GM21526 (cell line): Measurements from ENCODE around the gene VWA3B.
"Not testable (repeated sequence)": the region's sequence is repeated elsewhere in the genome, so short reads cannot be mapped to it uniquely, and the experiment has no call there.

Source experiments
- ATAC-seq: cut with Tn5 transposase; IDR thresholded peaks from one replicate; pipeline ENCODE4 v1.9.1; 2021; ENCODE audit warnings: moderate library complexity; ENCODE audit not compliant: unreplicated experiment, low FRiP score

Gene VWA3B

GRCh38 chr2:98241592-98241991, 154.6 kb downstream of the VWA3B start:
- ATAC-seq, result no peak

- ATAC-seq, result no peak
These were observed 155.0 kb downstream of the VWA3B start for GRCh38 chr2:98242003-98242402.

GRCh38 chr2:98245491-98245890, 158.5 kb downstream of the VWA3B start:
- no peak for ATAC-seq

- no peak for ATAC-seq
These were observed 160.4 kb downstream of the VWA3B start for GRCh38 chr2:98247383-98247782.

- ATAC-seq, result no peak
These were observed 165.2 kb downstream of the VWA3B start for GRCh38 chr2:98252038-98252773.

- ATAC-seq, result no peak
These were observed 166.6 kb downstream of the VWA3B start for GRCh38 chr2:98253461-98254070.

- no peak for ATAC-seq
These were observed 167.6 kb downstream of the VWA3B start for GRCh38 chr2:98254504-98255059.

- no peak for ATAC-seq
These were observed 171.9 kb downstream of the VWA3B start for GRCh38 chr2:98258906-98259305.

- ATAC-seq, result no peak
These were observed 176.4 kb downstream of the VWA3B start for GRCh38 chr2:98263362-98263761.

GRCh38 chr2:98268225-98268624, 181.3 kb downstream of the VWA3B start:
- ATAC-seq, result not testable (repeated sequence)

GRCh38 chr2:98269274-98269673, 182.3 kb downstream of the VWA3B start:
- ATAC-seq, result no peak

GRCh38 chr2:98269830-98270229, 182.9 kb downstream of the VWA3B start:
- no peak for ATAC-seq

- no peak for ATAC-seq
These were observed 190.3 kb downstream of the VWA3B start for GRCh38 chr2:98277162-98277859.

- ATAC-seq, result no peak
These were observed 191.1 kb downstream of the VWA3B start for GRCh38 chr2:98278074-98278473.

- ATAC-seq, result no peak
These were observed 193.6 kb downstream of the VWA3B start for GRCh38 chr2:98280376-98281102.

- no peak for ATAC-seq
These were observed 194.6 kb downstream of the VWA3B start for GRCh38 chr2:98281607-98282006.

- ATAC-seq, result no peak
These were observed 195.1 kb downstream of the VWA3B start for GRCh38 chr2:98282109-98282508.

- ATAC-seq, result no peak
These were observed 206.1 kb downstream of the VWA3B start for GRCh38 chr2:98293030-98293429.

GRCh38 chr2:98293931-98294687, 207.1 kb downstream of the VWA3B start:
- ATAC-seq, result no peak

GRCh38 chr2:98294711-98295110, 207.7 kb downstream of the VWA3B start:
- no peak for ATAC-seq
